Midbrain (tissue), 1 donor: ENCODE results near the gene QRICH1.

ENCODE experiments used
- DNase-seq: peaks from one replicate; lab custom pipeline; 2025; lab: John Stamatoyannopoulos, UW

The QRICH1 gene

GRCh38 chr3:48997714-48998637 lies 95.9 kb downstream of the QRICH1 start:
- peak; percentile 38 for DNase-seq

GRCh38 chr3:48997102-48997635 lies 96.7 kb downstream of the QRICH1 start:
- DNase-seq = no peak

- no peak for DNase-seq
Measured at GRCh38 chr3:48996640-48997039, 97.2 kb downstream of the QRICH1 start.

- no peak for DNase-seq
Measured at GRCh38 chr3:48993834-48994233, 100.0 kb downstream of the QRICH1 start.

- DNase-seq = no peak
Measured at GRCh38 chr3:48991851-48992545, 101.9 kb downstream of the QRICH1 start.

GRCh38 chr3:48990636-48991469 lies 103.0 kb downstream of the QRICH1 start:
- DNase-seq = peak; percentile 49

- peak; percentile 91 for DNase-seq
Measured at GRCh38 chr3:48989796-48990635, 103.9 kb downstream of the QRICH1 start, which contains the start of gene P4HTM. Gene P4HTM, plus strand, starts transcription at chr3:48990241. Its CDS starts 16 bp downstream, at chr3:48990257.

GRCh38 chr3:48989126-48989795 lies 104.6 kb downstream of the QRICH1 start:
- no peak for DNase-seq

GRCh38 chr3:48985831-48986376 lies 108.0 kb downstream of the QRICH1 start:
- no peak for DNase-seq

GRCh38 chr3:48984663-48985062 lies 109.2 kb downstream of the QRICH1 start:
- DNase-seq = no peak

- no peak for DNase-seq
Measured at GRCh38 chr3:48983096-48983495, 110.8 kb downstream of the QRICH1 start.

- no peak for DNase-seq
Measured at GRCh38 chr3:48982686-48983085, 111.2 kb downstream of the QRICH1 start.

- DNase-seq = no peak
Measured at GRCh38 chr3:48982016-48982415, 111.9 kb downstream of the QRICH1 start.

GRCh38 chr3:48980295-48980694 lies 113.6 kb downstream of the QRICH1 start:
- DNase-seq = no peak
